K562 (cell line): ENCODE results near the gene EIF3K. TPM values are rescaled to one million over a fixed set of nuclear protein-coding genes. Genes with fewer than 3 reads are reported as not detected.

ENCODE experiments used
- BACH1 ChIP-seq: fragments of 200-800 bp; sonication (Bioruptor generic); IDR thresholded peaks from 2 replicates; pipeline ENCODE4 v1.6.1; 2016; ENCODE audit warnings: missing genetic modification characterization, missing compliant biosample characterization
- ELF2 ChIP-seq: fragments of 250-450 bp; sonication (Bioruptor Pico); IDR thresholded peaks from 2 replicates; pipeline ENCODE4 v1.5.0; 2021; ENCODE audit warnings: mild to moderate bottlenecking
- FOSL1 ChIP-seq: fragments of 200-800 bp; sonication (Bioruptor generic); conservative IDR thresholded peaks from 2 replicates; pipeline ENCODE4 v1.6.1; 2016; ENCODE audit warnings: missing genetic modification characterization, missing compliant biosample characterization
- NR2C2 ChIP-seq, 2 experiments: fragments of 200-800 bp in 1 of 2; sonication (Bioruptor generic) in 1 of 2; sonication (generic) in 1 of 2; formaldehyde crosslinking in 1 of 2; IDR thresholded peaks; 2 replicates each; pipeline versions ENCODE4 v1.6.1 to v1.8.0; 2016 to 2022; ENCODE audit warnings: mild to moderate bottlenecking in 1 of 2, missing compliant biosample characterization in 1 of 2, missing genetic modification characterization in 1 of 2, missing genetic modification reagents in 1 of 2
- SREBF2 ChIP-seq: sonication (generic); formaldehyde crosslinking; IDR thresholded peaks from 2 replicates; pipeline ENCODE4 v1.4.0; 2020; ENCODE audit warnings: mild to moderate bottlenecking, missing genetic modification reagents
- polyA plus RNA-seq, 8 experiments: library from polyadenylated mRNA; depleted of rRNA in 4 of 8; stranded (reverse) in 5 of 8; unstranded in 3 of 8; fragments of >200 nt; fragmentation: Nextera tagmentation in 2 of 8; fragmentation: Illumina TruSeq in 1 of 8; extraction: Ambion mirVana in 2 of 8; extraction: Trizol in 1 of 8; gene quantifications; 2 replicates each; pipeline versions ENCODE4 v1.2.1 to v1.2.3, GENCODE V29; 2011 to 2014; ENCODE audit warnings: inconsistent platforms in 1 of 8, missing spikeins in 1 of 8
- total RNA-seq, 7 experiments: library from RNA; depleted of rRNA in 6 of 7; stranded (reverse); fragments of >200 nt in 6 of 7; fragmentation: Illumina TruSeq in 2 of 7; extraction: Trizol in 2 of 7; gene quantifications; 2 replicates each; pipeline versions ENCODE4 v1.2.1 to v1.2.3, GENCODE V29; 2011 to 2021; ENCODE audit warnings: low replicate concordance in 1 of 7
- TF ChIP-seq, protein P1 (sequence below): sonication (generic); formaldehyde crosslinking; IDR thresholded peaks from 2 replicates; pipeline ENCODE4 v1.4.0; 2020; ENCODE audit warnings: mild to moderate bottlenecking, missing genetic modification reagents
- TF ChIP-seq, protein P2 (sequence below): fragments of 250-450 bp; sonication (Bioruptor Pico); IDR thresholded peaks from 2 replicates; pipeline ENCODE4 v1.8.0; 2022; ENCODE audit warnings: inconsistent platforms
- TF ChIP-seq, protein P3 (sequence below): fragments of 450-650 bp; formaldehyde crosslinking; IDR thresholded peaks from 2 replicates; pipeline ENCODE4 v1.4.0; 2022; ENCODE audit warnings: missing genetic modification characterization

Gene EIF3K
- total and polyA plus RNA-seq, 9 of the 15 experiments (the other 6 are each of a cell fraction or from before 2014, with no cell fraction given) = 387 to 1,827 (median 733) TPM

DNA sequence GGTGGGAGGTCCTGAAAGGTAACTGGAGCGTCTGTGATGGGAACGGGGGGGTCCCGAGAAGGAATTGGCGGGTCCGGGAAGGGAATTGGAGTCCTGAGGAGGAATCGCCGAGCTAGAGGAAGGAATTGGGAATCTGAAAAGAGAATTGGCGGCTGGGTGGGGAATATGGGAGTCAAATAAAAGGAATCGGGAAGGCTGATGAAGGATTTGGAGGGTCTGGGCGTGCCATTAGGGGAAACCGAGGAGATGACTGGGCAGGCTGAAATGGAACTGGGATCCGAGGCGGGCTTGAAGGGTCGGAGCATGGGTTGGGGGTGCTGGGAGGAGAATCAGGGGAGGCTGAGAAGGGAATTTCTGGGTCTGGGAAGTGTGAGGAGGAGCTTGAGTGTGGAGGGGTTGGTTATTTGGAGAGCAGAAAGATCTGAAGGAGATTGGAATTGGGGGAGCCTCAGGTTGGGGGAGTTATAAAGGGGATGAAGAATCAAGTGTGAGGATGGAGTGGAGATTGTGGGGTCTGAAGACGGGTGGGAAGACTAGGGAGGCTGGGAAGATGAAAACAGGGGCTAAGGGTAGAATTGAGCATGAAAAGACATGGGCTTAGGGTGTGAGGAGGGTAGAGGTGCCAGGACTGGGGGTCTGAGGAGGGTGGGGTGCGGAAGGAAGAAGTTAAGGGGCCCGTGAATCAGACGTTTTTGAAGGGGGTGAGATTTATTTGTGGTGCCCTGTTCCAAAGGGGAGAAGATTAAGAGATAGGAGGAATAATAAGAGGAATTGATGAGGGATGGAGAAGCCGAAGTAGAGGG is 29.2 kb downstream of the EIF3K start (continued):
- TF ChIP-seq ELF2 (no peak), SREBF2 (CRISPR knock-in tag) (no peak), BACH1 (no peak), NR2C2 (CRISPR knock-in tag; IDR thresholded peaks at IDR 0.05) (no peak), NR2C2 (tag; IDR thresholded peaks at IDR 0.05) (no peak), FOSL1 (tag) (no peak)
- TF ChIP-seq, protein P1, sequence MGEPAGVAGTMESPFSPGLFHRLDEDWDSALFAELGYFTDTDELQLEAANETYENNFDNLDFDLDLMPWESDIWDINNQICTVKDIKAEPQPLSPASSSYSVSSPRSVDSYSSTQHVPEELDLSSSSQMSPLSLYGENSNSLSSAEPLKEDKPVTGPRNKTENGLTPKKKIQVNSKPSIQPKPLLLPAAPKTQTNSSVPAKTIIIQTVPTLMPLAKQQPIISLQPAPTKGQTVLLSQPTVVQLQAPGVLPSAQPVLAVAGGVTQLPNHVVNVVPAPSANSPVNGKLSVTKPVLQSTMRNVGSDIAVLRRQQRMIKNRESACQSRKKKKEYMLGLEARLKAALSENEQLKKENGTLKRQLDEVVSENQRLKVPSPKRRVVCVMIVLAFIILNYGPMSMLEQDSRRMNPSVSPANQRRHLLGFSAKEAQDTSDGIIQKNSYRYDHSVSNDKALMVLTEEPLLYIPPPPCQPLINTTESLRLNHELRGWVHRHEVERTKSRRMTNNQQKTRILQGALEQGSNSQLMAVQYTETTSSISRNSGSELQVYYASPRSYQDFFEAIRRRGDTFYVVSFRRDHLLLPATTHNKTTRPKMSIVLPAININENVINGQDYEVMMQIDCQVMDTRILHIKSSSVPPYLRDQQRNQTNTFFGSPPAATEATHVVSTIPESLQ (CRISPR knock-in tag) = peak; percentile 87; the same call in 1 of the 2 replicates
- TF ChIP-seq, protein P2, sequence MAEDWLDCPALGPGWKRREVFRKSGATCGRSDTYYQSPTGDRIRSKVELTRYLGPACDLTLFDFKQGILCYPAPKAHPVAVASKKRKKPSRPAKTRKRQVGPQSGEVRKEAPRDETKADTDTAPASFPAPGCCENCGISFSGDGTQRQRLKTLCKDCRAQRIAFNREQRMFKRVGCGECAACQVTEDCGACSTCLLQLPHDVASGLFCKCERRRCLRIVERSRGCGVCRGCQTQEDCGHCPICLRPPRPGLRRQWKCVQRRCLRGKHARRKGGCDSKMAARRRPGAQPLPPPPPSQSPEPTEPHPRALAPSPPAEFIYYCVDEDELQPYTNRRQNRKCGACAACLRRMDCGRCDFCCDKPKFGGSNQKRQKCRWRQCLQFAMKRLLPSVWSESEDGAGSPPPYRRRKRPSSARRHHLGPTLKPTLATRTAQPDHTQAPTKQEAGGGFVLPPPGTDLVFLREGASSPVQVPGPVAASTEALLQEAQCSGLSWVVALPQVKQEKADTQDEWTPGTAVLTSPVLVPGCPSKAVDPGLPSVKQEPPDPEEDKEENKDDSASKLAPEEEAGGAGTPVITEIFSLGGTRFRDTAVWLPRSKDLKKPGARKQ (CRISPR knock-in tag) = no peak
- TF ChIP-seq, protein P3, sequence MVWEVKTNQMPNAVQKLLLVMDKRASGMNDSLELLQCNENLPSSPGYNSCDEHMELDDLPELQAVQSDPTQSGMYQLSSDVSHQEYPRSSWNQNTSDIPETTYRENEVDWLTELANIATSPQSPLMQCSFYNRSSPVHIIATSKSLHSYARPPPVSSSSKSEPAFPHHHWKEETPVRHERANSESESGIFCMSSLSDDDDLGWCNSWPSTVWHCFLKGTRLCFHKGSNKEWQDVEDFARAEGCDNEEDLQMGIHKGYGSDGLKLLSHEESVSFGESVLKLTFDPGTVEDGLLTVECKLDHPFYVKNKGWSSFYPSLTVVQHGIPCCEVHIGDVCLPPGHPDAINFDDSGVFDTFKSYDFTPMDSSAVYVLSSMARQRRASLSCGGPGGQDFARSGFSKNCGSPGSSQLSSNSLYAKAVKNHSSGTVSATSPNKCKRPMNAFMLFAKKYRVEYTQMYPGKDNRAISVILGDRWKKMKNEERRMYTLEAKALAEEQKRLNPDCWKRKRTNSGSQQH (CRISPR knock-in tag) = 0 out of 2 replicates have a peak, but pooled peaks have one; percentile 10
